Testis (tissue), 2 donors: ENCODE results near the gene TSEN2.

Experiments
- POLR2A ChIP-seq: fragments of 450-650 bp; IDR thresholded peaks from one replicate; pipeline ENCODE4 v1.6.1; 2017; ENCODE audit warnings: antibody characterized with exemption, mild to moderate bottlenecking, moderate library complexity
- TF ChIP-seq, protein P1 (sequence below), 3 experiments: fragments of 450-650 bp in 2 of 3; fragments of 200-600 bp in 1 of 3; sonication (generic) in 1 of 3; IDR thresholded peaks; one replicate each; pipeline ENCODE4 v1.5.1; 2016 to 2019; ENCODE audit warnings: antibody characterized with exemption in 3 of 3, mild to moderate bottlenecking in 2 of 3, moderate library complexity in 1 of 3

DNA sequence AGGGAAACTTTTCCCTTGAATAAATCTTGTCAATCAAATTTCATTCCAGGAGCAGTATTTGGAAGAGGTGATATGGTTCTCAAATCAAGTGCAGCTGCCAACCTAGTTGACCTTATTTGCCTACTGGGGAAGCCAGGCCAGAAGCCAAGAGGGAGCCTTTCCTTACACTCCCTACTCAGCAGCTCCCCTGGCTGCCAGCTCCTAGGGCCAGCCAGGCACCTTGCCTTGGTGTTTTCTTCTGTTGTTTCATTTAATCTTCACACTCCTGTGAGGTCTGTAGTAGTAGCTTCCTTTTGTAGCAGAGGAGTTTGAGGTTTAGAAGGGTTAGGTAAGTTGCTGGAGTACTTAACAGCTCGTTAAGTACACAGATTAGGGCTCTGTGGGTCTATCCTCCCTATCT is 38.4 kb downstream of the TSEN2 start:
- TF ChIP-seq, protein P1, sequence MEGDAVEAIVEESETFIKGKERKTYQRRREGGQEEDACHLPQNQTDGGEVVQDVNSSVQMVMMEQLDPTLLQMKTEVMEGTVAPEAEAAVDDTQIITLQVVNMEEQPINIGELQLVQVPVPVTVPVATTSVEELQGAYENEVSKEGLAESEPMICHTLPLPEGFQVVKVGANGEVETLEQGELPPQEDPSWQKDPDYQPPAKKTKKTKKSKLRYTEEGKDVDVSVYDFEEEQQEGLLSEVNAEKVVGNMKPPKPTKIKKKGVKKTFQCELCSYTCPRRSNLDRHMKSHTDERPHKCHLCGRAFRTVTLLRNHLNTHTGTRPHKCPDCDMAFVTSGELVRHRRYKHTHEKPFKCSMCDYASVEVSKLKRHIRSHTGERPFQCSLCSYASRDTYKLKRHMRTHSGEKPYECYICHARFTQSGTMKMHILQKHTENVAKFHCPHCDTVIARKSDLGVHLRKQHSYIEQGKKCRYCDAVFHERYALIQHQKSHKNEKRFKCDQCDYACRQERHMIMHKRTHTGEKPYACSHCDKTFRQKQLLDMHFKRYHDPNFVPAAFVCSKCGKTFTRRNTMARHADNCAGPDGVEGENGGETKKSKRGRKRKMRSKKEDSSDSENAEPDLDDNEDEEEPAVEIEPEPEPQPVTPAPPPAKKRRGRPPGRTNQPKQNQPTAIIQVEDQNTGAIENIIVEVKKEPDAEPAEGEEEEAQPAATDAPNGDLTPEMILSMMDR (IDR thresholded peaks at IDR 0.05), result no peak
- no peak for TF ChIP-seq POLR2A
